K562 (cell line): Measurements from ENCODE around the gene CHD5. TPM values are rescaled to one million over a fixed set of nuclear protein-coding genes. Genes with fewer than 3 reads are reported as not detected.

Experiments used
- ATAC-seq: fragments of 200-7000 bp; cut with Tn5 transposase; 3 replicates; pipeline ENCODE4 v1.9.1; 2020; ENCODE audit warnings: moderate library complexity
- BruUV-seq: library from RNA; stranded (reverse); fragments of 400-500 nt; replicated peaks from 2 replicates; lab custom pipeline; 2021; lab: Mats Ljungman, UMichigan
- CTCF ChIA-PET: fragments of 300-600 bp; formaldehyde crosslinking; extraction: SDS; loops from one replicate; lab custom pipeline; 2021; ENCODE audit warnings: low intra/inter-chr PET ratio; lab: Yijun Ruan, JAX
- POLR2A ChIA-PET: fragments of 300-600, 350-650 bp; sonication (Branson Sonifier 250); formaldehyde crosslinking; extraction: SDS; loops from one replicate; lab custom pipeline; 2021; ENCODE audit warnings: antibody characterized with exemption, inconsistent platforms; lab: Yijun Ruan, JAX
- DNase-seq, 4 experiments: peaks; one replicate each; pipeline versions ENCODE4 v3.0.0 to v3.0.0-alpha.2; 2011 to 2018; ENCODE audit warnings: low spot score in 3 of 4, mixed read lengths in 3 of 4; ENCODE audit errors: extremely low read depth in 1 of 4
- FAIRE-seq: peaks from 2 replicates; lab custom pipeline; 2011; peaks lifted over from hg19 to GRCh38; lab: Jason Lieb, UNC
- H2AFZ ChIP-seq: 2 replicates; pipeline ENCODE4 v1.6.0; 2011; ENCODE audit warnings: low read depth, low read length, control low read depth, inconsistent platforms
- H3K27ac ChIP-seq: fragments of 200-600 bp; 3 replicates; pipeline ENCODE4 v1.8.0; 2011; ENCODE audit warnings: low read depth, mild to moderate bottlenecking, control low read depth, inconsistent platforms, low read length, moderate library complexity, mixed read lengths; ENCODE audit errors: extremely low read depth
- H3K27me3 ChIP-seq, 2 experiments: fragments of 300-600 bp in 1 of 2; 2 replicates in 1 of 2; 3 replicates in 1 of 2; pipeline versions ENCODE4 v1.6.0 to v1.8.0; 2011; ENCODE audit warnings: inconsistent platforms in 2 of 2, low read length in 2 of 2, mild to moderate bottlenecking in 1 of 2, mixed read lengths in 1 of 2, moderate library complexity in 1 of 2; ENCODE audit not compliant: control insufficient read depth in 2 of 2, insufficient read depth in 2 of 2
- H3K36me3 ChIP-seq: fragments of 300-600 bp; 3 replicates; pipeline ENCODE4 v1.8.0; 2011; ENCODE audit warnings: mild to moderate bottlenecking, low read length, inconsistent platforms; ENCODE audit not compliant: control insufficient read depth, insufficient read depth
- H3K4me1 ChIP-seq, 2 experiments: fragments of 200-600 bp in 1 of 2; replicated peaks in 1 of 2; 2 replicates in 1 of 2; 3 replicates in 1 of 2; pipeline versions ENCODE4 v1.5.1 to v1.8.0; 2011; ENCODE audit warnings: inconsistent platforms in 2 of 2, low read length in 2 of 2, mild to moderate bottlenecking in 1 of 2, mixed read lengths in 1 of 2, moderate library complexity in 1 of 2; ENCODE audit not compliant: control insufficient read depth in 2 of 2, insufficient read depth in 2 of 2
- H3K4me2 ChIP-seq: 2 replicates; pipeline ENCODE4 v1.6.1; 2011; ENCODE audit warnings: low read length, control low read depth, inconsistent platforms, mixed read lengths; ENCODE audit not compliant: insufficient read depth
- H3K4me3 ChIP-seq: fragments of 200-600 bp; sonication (generic), shearing (Covaris generic); 2 replicates; pipeline ENCODE4 v1.5.1; 2016; ENCODE audit warnings: control low read depth, inconsistent platforms
- H3K79me2 ChIP-seq: fragments of 200-600 bp; 3 replicates; pipeline ENCODE4 v1.8.0; 2011; ENCODE audit warnings: low read length, inconsistent platforms; ENCODE audit not compliant: control insufficient read depth, insufficient read depth
- H3K9ac ChIP-seq, 2 experiments: 2 replicates each; pipeline versions ENCODE4 v1.6.0 to v1.6.1; 2011; ENCODE audit warnings: low read depth in 2 of 2, low read length in 2 of 2, control low read depth in 1 of 2, inconsistent platforms in 1 of 2, mild to moderate bottlenecking in 1 of 2, mixed read lengths in 1 of 2; ENCODE audit not compliant: insufficient read depth in 1 of 2
- H3K9me1 ChIP-seq: one replicate; pipeline ENCODE4 v1.6.0; 2011; ENCODE audit warnings: inconsistent platforms, mild to moderate bottlenecking, low read length, moderate library complexity; ENCODE audit not compliant: control insufficient read depth, insufficient read depth
- H3K9me3 ChIP-seq: replicated peaks from 2 replicates; pipeline ENCODE4 v1.5.1; 2011; ENCODE audit warnings: low read depth, low read length, inconsistent platforms; ENCODE audit not compliant: control insufficient read depth, insufficient read depth
- H4K20me1 ChIP-seq: replicated peaks from 2 replicates; pipeline ENCODE4 v1.6.1; 2011; ENCODE audit warnings: low read length, inconsistent platforms, mixed read lengths; ENCODE audit not compliant: control insufficient read depth, insufficient read depth
- ARHGAP35 ChIP-seq: fragments of 450-650 bp; IDR thresholded peaks from 2 replicates; pipeline ENCODE4 v1.6.1; 2018; ENCODE audit not compliant: partially characterized antibody
- KDM2B ChIP-seq: fragments of 250-450 bp; sonication (Bioruptor Pico); IDR thresholded peaks from 2 replicates; pipeline ENCODE4 v1.8.0; 2021; ENCODE audit warnings: mild to moderate bottlenecking, moderate library complexity
- WGBS: fragments of 100-300 bp; shearing (Covaris generic); methylation state at CpG from one replicate; pipeline ENCODE4 v1.1.6; 2016; ENCODE audit warnings: low coverage, mixed read lengths; ENCODE audit not compliant: insufficient coverage; ENCODE audit errors: missing lambda C conversion rate; 5-methylcytosine and 5-hydroxymethylcytosine counted together
- in situ Hi-C: fragments of 300-500 bp; cut with MboI; formaldehyde crosslinking; loops from 4 replicates; pipeline ENCODE4 v1.15.0; 2018; ENCODE audit warnings: inconsistent platforms, mixed read lengths
- intact Hi-C: fragments of 100-400 bp; cut with micrococcal nuclease; formaldehyde crosslinking; loops from 2 replicates; pipeline ENCODE4 v1.14.2; 2022
- polyA plus RNA-seq, 8 experiments: library from polyadenylated mRNA; depleted of rRNA in 4 of 8; stranded (reverse) in 5 of 8; unstranded in 3 of 8; fragments of >200 nt; fragmentation: Nextera tagmentation in 2 of 8; fragmentation: Illumina TruSeq in 1 of 8; extraction: Ambion mirVana in 2 of 8; extraction: Trizol in 1 of 8; gene quantifications; 2 replicates each; pipeline versions ENCODE4 v1.2.1 to v1.2.3, GENCODE V29; 2011 to 2014; ENCODE audit warnings: inconsistent platforms in 1 of 8, missing spikeins in 1 of 8
- total RNA-seq, 7 experiments: library from RNA; depleted of rRNA in 6 of 7; stranded (reverse); fragments of >200 nt in 6 of 7; fragmentation: Illumina TruSeq in 2 of 7; extraction: Trizol in 2 of 7; gene quantifications; 2 replicates each; pipeline versions ENCODE4 v1.2.1 to v1.2.3, GENCODE V29; 2011 to 2021; ENCODE audit warnings: low replicate concordance in 1 of 7
- TF ChIP-seq, protein P1 (sequence below), 2 experiments: IDR thresholded peaks in 1 of 2; conservative IDR thresholded peaks in 1 of 2; 2 replicates each; pipeline ENCODE4 v1.6.1; 2016; ENCODE audit warnings: low read depth in 2 of 2, mild to moderate bottlenecking in 1 of 2, missing compliant biosample characterization in 1 of 2, missing genetic modification characterization in 1 of 2, moderate library complexity in 1 of 2

CHD5 gene
- total and polyA plus RNA-seq, 9 of the 15 experiments (the other 6 are each of a cell fraction or from before 2014, with no cell fraction given), result 0.03 to 0.52 (median 0.11) TPM; not detected in 2

- H3K9me1 ChIP-seq, result peaks cover 3% of the 10 kb centered on the region
- DNase-seq (no peak), FAIRE-seq (no peak), ATAC-seq (no peak)
- no peaks in the 10 kb centered on the region for H3K36me3 ChIP-seq
- in situ Hi-C loops, result no loop called here
- no peak overlapping the region for H3K27ac ChIP-seq
- no peaks in the 10 kb centered on the region for H3K79me2 ChIP-seq
- no peak overlapping the region for H2AFZ ChIP-seq
- no TSS peak for BruUV-seq
- no peak overlapping the region for H3K4me3 ChIP-seq
- H3K27me3 ChIP-seq, result peaks cover 56 to 91% of the 10 kb centered on the region in 2 experiments
- no peak overlapping the region for H3K9ac ChIP-seq
- peaks cover 0 to 7% of the 10 kb centered on the region in 2 experiments; a peak in 2 of 5 replicates for H3K4me1 ChIP-seq
- peaks cover 64% of the 10 kb centered on the region for H4K20me1 ChIP-seq
- 0% methylated on average over 7 of the region's 7 CpGs for WGBS
- no peak overlapping the region for H3K4me2 ChIP-seq
- intact Hi-C loops, result no loop called here
- POLR2A ChIA-PET, result no interaction called here
- TF ChIP-seq ARHGAP35, result no peak
- no peak for TF ChIP-seq KDM2B (CRISPR knock-in tag)
- TF ChIP-seq, protein P1, sequence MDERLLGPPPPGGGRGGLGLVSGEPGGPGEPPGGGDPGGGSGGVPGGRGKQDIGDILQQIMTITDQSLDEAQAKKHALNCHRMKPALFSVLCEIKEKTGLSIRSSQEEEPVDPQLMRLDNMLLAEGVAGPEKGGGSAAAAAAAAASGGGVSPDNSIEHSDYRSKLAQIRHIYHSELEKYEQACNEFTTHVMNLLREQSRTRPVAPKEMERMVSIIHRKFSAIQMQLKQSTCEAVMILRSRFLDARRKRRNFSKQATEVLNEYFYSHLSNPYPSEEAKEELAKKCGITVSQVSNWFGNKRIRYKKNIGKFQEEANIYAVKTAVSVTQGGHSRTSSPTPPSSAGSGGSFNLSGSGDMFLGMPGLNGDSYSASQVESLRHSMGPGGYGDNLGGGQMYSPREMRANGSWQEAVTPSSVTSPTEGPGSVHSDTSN (CRISPR knock-in tag; IDR thresholded peaks at IDR 0.05; ENCODE audit: low read depth), result no peak
- TF ChIP-seq, protein P1 (tag; conservative IDR thresholded peaks at IDR 0.05; ENCODE audit: low read depth), result no peak
- H3K9me3 ChIP-seq, result no peaks in the 10 kb centered on the region
- CTCF ChIA-PET, result no interaction called here
Measured at GRCh38 chr1:6165027-6165426, 15.1 kb downstream of the CHD5 start.
